Hepatocyte (in vitro differentiated cells): ENCODE results near the gene TMEM165. TPM values are rescaled to one million over a fixed set of nuclear protein-coding genes. Genes with fewer than 3 reads are reported as not detected.
"Not testable (repeated sequence)": the region's sequence is repeated elsewhere in the genome, so short reads cannot be mapped to it uniquely, and the experiment has no call there.

Experiments used
- DNase-seq: peaks from one replicate; pipeline ENCODE4 v3.0.0-alpha.2; 2016; ENCODE audit warnings: low spot score
- H2AFZ ChIP-seq: fragments of 200-600 bp; sonication (generic); 2 replicates; pipeline ENCODE4 v1.6.0; 2016; ENCODE audit warnings: antibody characterized with exemption, mild to moderate bottlenecking
- H3K27ac ChIP-seq: fragments of 200-600 bp; sonication (generic); 2 replicates; pipeline ENCODE4 v1.5.1; 2016; ENCODE audit warnings: mild to moderate bottlenecking
- H3K27me3 ChIP-seq: fragments of 200-600 bp; sonication (generic); 2 replicates; pipeline ENCODE4 v1.6.1; 2016
- H3K36me3 ChIP-seq: fragments of 200-600 bp; sonication (generic); replicated peaks from 2 replicates; pipeline ENCODE4 v1.5.1; 2016; ENCODE audit warnings: low read depth; ENCODE audit not compliant: insufficient read depth
- H3K4me1 ChIP-seq: fragments of 200-600 bp; sonication (generic); 2 replicates; pipeline ENCODE4 v1.5.1; 2016; ENCODE audit warnings: mild to moderate bottlenecking, moderate library complexity; ENCODE audit not compliant: insufficient read depth
- H3K4me2 ChIP-seq: fragments of 200-600 bp; sonication (generic); 2 replicates; pipeline ENCODE4 v1.6.0; 2016
- H3K4me3 ChIP-seq: fragments of 200-600 bp; sonication (generic); 2 replicates; pipeline ENCODE4 v1.5.1; 2016; ENCODE audit warnings: mild to moderate bottlenecking
- H3K79me2 ChIP-seq: fragments of 200-600 bp; sonication (generic); 2 replicates; pipeline ENCODE4 v1.6.0; 2017; ENCODE audit warnings: mild to moderate bottlenecking
- H3K9me2 ChIP-seq: fragments of 200-600 bp; sonication (generic); replicated peaks from 2 replicates; pipeline ENCODE4 v1.6.0; 2017; ENCODE audit warnings: mild to moderate bottlenecking; ENCODE audit not compliant: insufficient read depth
- H3K9me3 ChIP-seq: fragments of 200-600 bp; sonication (generic); 2 replicates; pipeline ENCODE4 v1.5.1; 2016; ENCODE audit warnings: low read depth, mild to moderate bottlenecking
- H4K20me1 ChIP-seq: fragments of 200-600 bp; sonication (generic); 2 replicates; pipeline ENCODE4 v1.6.0; 2016; ENCODE audit warnings: mild to moderate bottlenecking; ENCODE audit not compliant: insufficient read depth, poor library complexity, severe bottlenecking
- CTCF ChIP-seq: fragments of 200-600 bp; sonication (generic); IDR thresholded peaks from 2 replicates; pipeline ENCODE4 v1.5.1; 2016; ENCODE audit warnings: antibody characterized with exemption, mild to moderate bottlenecking; ENCODE audit not compliant: poor library complexity
- EZH2 ChIP-seq: fragments of 200-600 bp; sonication (generic); IDR thresholded peaks from 2 replicates; pipeline ENCODE4 v1.6.1; 2016; ENCODE audit warnings: antibody characterized with exemption, mild to moderate bottlenecking, borderline replicate concordance
- EZH2phosphoT487 ChIP-seq: fragments of 200-600 bp; sonication (generic); IDR thresholded peaks from one replicate; pipeline ENCODE4 v1.6.1; 2018; ENCODE audit warnings: antibody characterized with exemption, mild to moderate bottlenecking, low read depth, moderate library complexity; ENCODE audit not compliant: unreplicated experiment, severe bottlenecking
- WGBS: methylation state at CpG from one replicate; pipeline ENCODE4 v1.1.6; 2016; ENCODE audit warnings: low lambda C conversion rate; ENCODE audit errors: missing lambda C conversion rate; 5-methylcytosine and 5-hydroxymethylcytosine counted together
- polyA plus RNA-seq: library from polyadenylated mRNA; unstranded; fragments of >200 nt; fragmentation: Nextera tagmentation; extraction: Ambion mirVana; gene quantifications from 2 replicates; pipeline ENCODE4 v1.2.1, GENCODE V29; 2016
- total RNA-seq: library from RNA; depleted of rRNA; stranded (reverse); fragments of >200 nt; gene quantifications from 2 replicates; pipeline ENCODE4 v1.2.3, GENCODE V29; 2014

TMEM165 gene
- total and polyA plus RNA-seq, 2 experiments from 2014 or later: 152 to 160 TPM

GRCh38 chr4:55352726-55353125 lies 43.0 kb upstream of the TMEM165 start:
- Histone ChIP-seq H3K4me1 (peaks cover 15% of the 10 kb centered on the region), H3K27me3 (no peaks in the 10 kb centered on the region), H4K20me1 (no peaks in the 10 kb centered on the region), H3K79me2 (peaks cover 32% of the 10 kb centered on the region), H2AFZ (no peak overlapping the region), H3K4me2 (no peak overlapping the region), H3K4me3 (no peak overlapping the region), H3K9me3 (no peaks in the 10 kb centered on the region), H3K9me2 (no peaks in the 10 kb centered on the region), H3K27ac (no peak overlapping the region), H3K36me3 (no peaks in the 10 kb centered on the region)
- WGBS: 95% methylated on average over 2 of the region's 2 CpGs
- TF ChIP-seq CTCF (no peak), EZH2 (no peak)
- no peak for DNase-seq

GRCh38 chr4:55353228-55353747 lies 42.5 kb upstream of the TMEM165 start:
- not testable (repeated sequence) for H3K27me3 ChIP-seq, H3K4me3 ChIP-seq, H4K20me1 ChIP-seq, DNase-seq, H3K9me3 ChIP-seq, H3K9me2 ChIP-seq, H3K36me3 ChIP-seq, H3K27ac ChIP-seq, H3K4me2 ChIP-seq, H2AFZ ChIP-seq
- Histone ChIP-seq H3K4me1 (peaks cover 11% of the 10 kb centered on the region), H3K79me2 (peaks cover 27% of the 10 kb centered on the region)
- WGBS: 98% methylated on average over 13 of the region's 13 CpGs

GRCh38 chr4:55354648-55355047 lies 41.1 kb upstream of the TMEM165 start:
- 87% methylated on average over 8 of the region's 8 CpGs for WGBS

GRCh38 chr4:55355555-55355954 lies 40.2 kb upstream of the TMEM165 start:
- WGBS: 80% methylated on average over 6 of the region's 6 CpGs
- Histone ChIP-seq H3K4me1 (peaks cover 10% of the 10 kb centered on the region), H3K27ac (no peak overlapping the region), H3K27me3 (no peaks in the 10 kb centered on the region), H3K36me3 (no peaks in the 10 kb centered on the region), H2AFZ (no peak overlapping the region), H3K9me3 (no peaks in the 10 kb centered on the region), H3K4me2 (no peak overlapping the region), H3K79me2 (peaks cover 5% of the 10 kb centered on the region), H3K4me3 (no peak overlapping the region), H3K9me2 (no peaks in the 10 kb centered on the region), H4K20me1 (no peaks in the 10 kb centered on the region)
- TF ChIP-seq CTCF (no peak), EZH2phosphoT487 (no peak), EZH2 (no peak)
- no peak for DNase-seq

More at GRCh38 chr4:55354648-55355047, 41.1 kb upstream of the TMEM165 start:
- H3K9me3 ChIP-seq: no peaks in the 10 kb centered on the region
- no peaks in the 10 kb centered on the region for H3K9me2 ChIP-seq
- H3K27me3 ChIP-seq: no peaks in the 10 kb centered on the region
- TF ChIP-seq CTCF: no peak
- TF ChIP-seq EZH2phosphoT487: no peak
- TF ChIP-seq EZH2: no peak
- no peaks in the 10 kb centered on the region for H3K36me3 ChIP-seq
- no peak overlapping the region for H3K4me3 ChIP-seq
- DNase-seq: no peak
- H3K4me1 ChIP-seq: peaks cover 10% of the 10 kb centered on the region
- peaks cover 14% of the 10 kb centered on the region for H3K79me2 ChIP-seq
- H2AFZ ChIP-seq: no peak overlapping the region
- no peak overlapping the region for H3K4me2 ChIP-seq
- no peaks in the 10 kb centered on the region for H4K20me1 ChIP-seq
- no peak overlapping the region for H3K27ac ChIP-seq
